ENCODE results near the gene CYB561D2. TPM values are rescaled to one million over a fixed set of nuclear protein-coding genes. Genes with fewer than 3 reads are reported as not detected.

CYB561D2 gene
- total RNA-seq, 3 donors from 2014 or later (not counting 1 experiment from before 2014, with no cell fraction given), result 39.6 to 54.0 (median 50.5) TPM

GRCh38 chr3:50351323-50351697 is 648 bp downstream of the CYB561D2 start:
- peak overlapping the region; percentile 86 for H3K4me3 ChIP-seq (ENCODE audit: low read length)
- no peak for ATAC-seq
- H3K4me1 ChIP-seq (ENCODE audit: control insufficient read depth, insufficient read depth, low read length), result peaks cover 64% of the 10 kb centered on the region
- H3K27me3 Mint-ChIP-seq (ENCODE audit: low read depth in 2 of 2), result no peaks in the 10 kb centered on the region
- H3K27ac Mint-ChIP-seq, result peak overlapping the region; percentile 96 to 98
- WGBS (ENCODE audit: insufficient coverage), result 75% methylated on average over 11 of the region's 11 CpGs
- H3K27me3 ChIP-seq (ENCODE audit: control insufficient read depth, insufficient read depth, low read length), result no peaks in the 10 kb centered on the region
- intact Hi-C loops (cut with micrococcal nuclease), result loop anchor here (1.0 to 10.0 kb wide), 2 partner anchors 8 to 1033 kb away; partner anchors contain the start of genes MANF and TMEM115
- H3K36me3 ChIP-seq (ENCODE audit: control insufficient read depth, insufficient read depth, low read length), result peaks cover 64% of the 10 kb centered on the region
- H3K36me3 Mint-ChIP-seq, result no peaks in the 10 kb centered on the region
- no peak for DNase-seq
- peak overlapping the region; percentile 96 for H3K4me3 Mint-ChIP-seq
- H3K27ac ChIP-seq (ENCODE audit: low read length), result peak overlapping the region; percentile 90
- no peaks in the 10 kb centered on the region for H3K9me3 ChIP-seq (ENCODE audit: control insufficient read depth, insufficient read depth, low read length)
- H3K4me1 Mint-ChIP-seq, result peaks cover 32 to 67% of the 10 kb centered on the region in 2 donors
- TF ChIP-seq, protein P1, sequence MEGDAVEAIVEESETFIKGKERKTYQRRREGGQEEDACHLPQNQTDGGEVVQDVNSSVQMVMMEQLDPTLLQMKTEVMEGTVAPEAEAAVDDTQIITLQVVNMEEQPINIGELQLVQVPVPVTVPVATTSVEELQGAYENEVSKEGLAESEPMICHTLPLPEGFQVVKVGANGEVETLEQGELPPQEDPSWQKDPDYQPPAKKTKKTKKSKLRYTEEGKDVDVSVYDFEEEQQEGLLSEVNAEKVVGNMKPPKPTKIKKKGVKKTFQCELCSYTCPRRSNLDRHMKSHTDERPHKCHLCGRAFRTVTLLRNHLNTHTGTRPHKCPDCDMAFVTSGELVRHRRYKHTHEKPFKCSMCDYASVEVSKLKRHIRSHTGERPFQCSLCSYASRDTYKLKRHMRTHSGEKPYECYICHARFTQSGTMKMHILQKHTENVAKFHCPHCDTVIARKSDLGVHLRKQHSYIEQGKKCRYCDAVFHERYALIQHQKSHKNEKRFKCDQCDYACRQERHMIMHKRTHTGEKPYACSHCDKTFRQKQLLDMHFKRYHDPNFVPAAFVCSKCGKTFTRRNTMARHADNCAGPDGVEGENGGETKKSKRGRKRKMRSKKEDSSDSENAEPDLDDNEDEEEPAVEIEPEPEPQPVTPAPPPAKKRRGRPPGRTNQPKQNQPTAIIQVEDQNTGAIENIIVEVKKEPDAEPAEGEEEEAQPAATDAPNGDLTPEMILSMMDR (IDR thresholded peaks at IDR 0.05), result no peak
- no peaks in the 10 kb centered on the region for H3K9me3 Mint-ChIP-seq

DNA sequence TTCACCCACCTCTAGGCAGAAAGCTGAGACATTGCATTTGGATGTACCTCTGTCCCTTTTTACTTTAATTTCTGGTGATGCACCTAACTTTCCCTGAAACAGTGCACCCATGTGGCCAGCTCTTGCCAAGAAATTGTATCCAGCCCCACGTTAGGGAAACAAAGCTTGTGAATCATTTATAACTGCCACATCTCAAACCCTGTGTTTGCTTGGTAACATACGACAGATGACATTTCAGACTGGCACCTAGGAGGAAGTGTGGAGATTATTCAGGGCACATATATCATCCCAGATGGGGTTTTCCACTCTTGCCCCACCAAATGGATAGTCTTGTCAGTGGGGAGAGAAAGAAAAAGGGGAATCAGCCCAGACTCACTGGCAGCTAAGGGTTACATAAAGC is 2.1 kb downstream of the CYB561D2 start:
- Mint-ChIP-seq H3K4me1 (peaks cover 36 to 71% of the 10 kb centered on the region in 2 donors), H3K27me3 (ENCODE audit: low read depth in 2 of 2) (no peaks in the 10 kb centered on the region), H3K27ac (peak overlapping the region; percentile 35 to 60), H3K4me3 (no peak overlapping the region), H3K9me3 (no peaks in the 10 kb centered on the region), H3K36me3 (no peaks in the 10 kb centered on the region)
- 72% methylated on average over 2 of the region's 2 CpGs for WGBS (ENCODE audit: insufficient coverage)
- DNase-seq (peak in 1 of 2 donors; percentile 38), ATAC-seq (no peak)
- H3K4me1 ChIP-seq (ENCODE audit: control insufficient read depth, insufficient read depth, low read length), result peaks cover 64% of the 10 kb centered on the region
- no peaks in the 10 kb centered on the region for H3K27me3 ChIP-seq (ENCODE audit: control insufficient read depth, insufficient read depth, low read length)
- no peak overlapping the region for H3K4me3 ChIP-seq (ENCODE audit: low read length)
- no peak overlapping the region for H3K27ac ChIP-seq (ENCODE audit: low read length)
- no peaks in the 10 kb centered on the region for H3K9me3 ChIP-seq (ENCODE audit: control insufficient read depth, insufficient read depth, low read length)
- intact Hi-C loops (cut with micrococcal nuclease), result loop anchor here (10.0 kb wide), 1 partner anchor 1032 kb away; the partner anchor contains the start of gene MANF
- TF ChIP-seq, protein P1 (IDR thresholded peaks at IDR 0.05), result no peak
- H3K36me3 ChIP-seq (ENCODE audit: control insufficient read depth, insufficient read depth, low read length), result peaks cover 71% of the 10 kb centered on the region

- Mint-ChIP-seq H3K36me3 (no peaks in the 10 kb centered on the region), H3K4me1 (peaks cover 43 to 71% of the 10 kb centered on the region in 2 donors), H3K4me3 (no peak overlapping the region), H3K27ac (peak overlapping the region; percentile 35 to 60), H3K27me3 (ENCODE audit: low read depth in 2 of 2) (no peaks in the 10 kb centered on the region), H3K9me3 (no peaks in the 10 kb centered on the region)
- TF ChIP-seq, protein P1 (IDR thresholded peaks at IDR 0.05), result no peak
- Histone ChIP-seq H3K4me1 (ENCODE audit: control insufficient read depth, insufficient read depth, low read length) (peaks cover 64% of the 10 kb centered on the region), H3K27me3 (ENCODE audit: control insufficient read depth, insufficient read depth, low read length) (no peaks in the 10 kb centered on the region), H3K9me3 (ENCODE audit: control insufficient read depth, insufficient read depth, low read length) (no peaks in the 10 kb centered on the region), H3K36me3 (ENCODE audit: control insufficient read depth, insufficient read depth, low read length) (peaks cover 66% of the 10 kb centered on the region), H3K27ac (ENCODE audit: low read length) (no peak overlapping the region), H3K4me3 (ENCODE audit: low read length) (no peak overlapping the region)
- 92% methylated on average over 12 of the region's 12 CpGs for WGBS (ENCODE audit: insufficient coverage)
- intact Hi-C loops (cut with micrococcal nuclease), result loop anchor here (10.0 kb wide), 1 partner anchor 1031 kb away; the partner anchor contains the start of gene MANF
- ATAC-seq, result no peak
- DNase-seq, result no peak
Measured at GRCh38 chr3:50353245-50354004, 2.8 kb downstream of the CYB561D2 start.
